Measurements from ENCODE around the gene SDF2.

- peak; percentile 68 for TF ChIP-seq CTCF (IDR thresholded peaks at IDR 0.05)
- no peak for TF ChIP-seq ZFX (IDR thresholded peaks at IDR 0.05; ENCODE audit: borderline replicate concordance)
Observed at GRCh38 chr17:28643983-28644786, 17.5 kb downstream of the SDF2 start.

Data from 22Rv1 (cell line).